Vagina (tissue), 2 donors: ENCODE data around the gene SHISA3. TPM values are rescaled to one million over a fixed set of nuclear protein-coding genes. Genes with fewer than 3 reads are reported as not detected.
"Not testable (repeated sequence)": the region's sequence is repeated elsewhere in the genome, so short reads cannot be mapped to it uniquely, and the experiment has no call there.

Source experiments
- DNase-seq, 2 donors: peaks; one replicate each; pipeline ENCODE4 v3.0.0-alpha.2; 2017; ENCODE audit errors: extremely low spot score in 2 of 2
- H3K27ac ChIP-seq: fragments of 200-600 bp; sonication (generic); one replicate; pipeline ENCODE4 v1.5.1; 2019
- H3K27me3 ChIP-seq: fragments of 200-600 bp; sonication (generic); one replicate; pipeline ENCODE4 v1.5.1; 2019
- H3K36me3 ChIP-seq, 2 donors: fragments of 200-600 bp; sonication (generic); one replicate each; pipeline ENCODE4 v1.5.1; 2017 to 2019
- H3K4me1 ChIP-seq: fragments of 200-600 bp; sonication (generic); one replicate; pipeline ENCODE4 v1.5.1; 2019
- H3K4me3 ChIP-seq, 2 donors: fragments of 200-600 bp; sonication (generic); 1 replicate in 1 of 2; 2 replicates in 1 of 2; pipeline ENCODE4 v1.5.1; 2016 to 2019
- H3K9me3 ChIP-seq: fragments of 200-600 bp; sonication (generic); one replicate; pipeline ENCODE4 v1.5.1; 2019
- POLR2A ChIP-seq, 2 donors: fragments of 450-650 bp; IDR thresholded peaks; one replicate each; pipeline ENCODE4 v1.6.1; 2017; ENCODE audit warnings: antibody characterized with exemption in 2 of 2, mild to moderate bottlenecking in 2 of 2, moderate library complexity in 2 of 2
- POLR2AphosphoS5 ChIP-seq, 2 donors: sonication (generic); formaldehyde crosslinking; IDR thresholded peaks; one replicate each; pipeline ENCODE4 v1.9.0; 2017; ENCODE audit warnings: antibody characterized with exemption in 2 of 2, mild to moderate bottlenecking in 2 of 2, low read depth in 1 of 2; ENCODE audit not compliant: insufficient read depth in 1 of 2
- intact Hi-C: fragments of 100-400 bp; cut with DNase I; formaldehyde crosslinking; loops from one replicate; pipeline ENCODE4 v1.15.1; 2023
- total RNA-seq: library from RNA; depleted of rRNA; stranded (reverse); fragments of >200 nt; gene quantifications from one replicate; pipeline ENCODE4 v1.2.3, GENCODE V29; 2016
- TF ChIP-seq, protein P1 (sequence below), 3 experiments: fragments of 450-650 bp in 2 of 3; fragments of 200-600 bp in 1 of 3; sonication (generic) in 1 of 3; IDR thresholded peaks; one replicate each; pipeline ENCODE4 v1.5.1; 2017 to 2019; ENCODE audit warnings: antibody characterized with exemption in 3 of 3, mild to moderate bottlenecking in 2 of 3, moderate library complexity in 2 of 3

Gene SHISA3
- total RNA-seq, 1 donor from 2014 or later: 4.4 TPM

- no peak for DNase-seq
- Histone ChIP-seq H3K27ac (no peak overlapping the region), H3K27me3 (no peaks in the 10 kb centered on the region), H3K9me3 (no peaks in the 10 kb centered on the region), H3K4me3 (no peak overlapping the region), H3K36me3 (no peaks in the 10 kb centered on the region), H3K4me1 (no peaks in the 10 kb centered on the region)
- intact Hi-C loops: no loop called here
- TF ChIP-seq, protein P1, sequence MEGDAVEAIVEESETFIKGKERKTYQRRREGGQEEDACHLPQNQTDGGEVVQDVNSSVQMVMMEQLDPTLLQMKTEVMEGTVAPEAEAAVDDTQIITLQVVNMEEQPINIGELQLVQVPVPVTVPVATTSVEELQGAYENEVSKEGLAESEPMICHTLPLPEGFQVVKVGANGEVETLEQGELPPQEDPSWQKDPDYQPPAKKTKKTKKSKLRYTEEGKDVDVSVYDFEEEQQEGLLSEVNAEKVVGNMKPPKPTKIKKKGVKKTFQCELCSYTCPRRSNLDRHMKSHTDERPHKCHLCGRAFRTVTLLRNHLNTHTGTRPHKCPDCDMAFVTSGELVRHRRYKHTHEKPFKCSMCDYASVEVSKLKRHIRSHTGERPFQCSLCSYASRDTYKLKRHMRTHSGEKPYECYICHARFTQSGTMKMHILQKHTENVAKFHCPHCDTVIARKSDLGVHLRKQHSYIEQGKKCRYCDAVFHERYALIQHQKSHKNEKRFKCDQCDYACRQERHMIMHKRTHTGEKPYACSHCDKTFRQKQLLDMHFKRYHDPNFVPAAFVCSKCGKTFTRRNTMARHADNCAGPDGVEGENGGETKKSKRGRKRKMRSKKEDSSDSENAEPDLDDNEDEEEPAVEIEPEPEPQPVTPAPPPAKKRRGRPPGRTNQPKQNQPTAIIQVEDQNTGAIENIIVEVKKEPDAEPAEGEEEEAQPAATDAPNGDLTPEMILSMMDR (IDR thresholded peaks at IDR 0.05): peak in 2 of 3 experiments; percentile 15 to 37
- no peak for TF ChIP-seq POLR2A (IDR thresholded peaks at IDR 0.05)
Measured at GRCh38 chr4:42371305-42372252, 25.7 kb upstream of the SHISA3 start.

- H3K4me1 ChIP-seq, H3K9me3 ChIP-seq, H3K27ac ChIP-seq, H3K36me3 ChIP-seq, H3K27me3 ChIP-seq, intact Hi-C loops, H3K4me3 ChIP-seq, DNase-seq: not testable (repeated sequence)
Measured at GRCh38 chr4:42372303-42372702, 25.0 kb upstream of the SHISA3 start.

DNA sequence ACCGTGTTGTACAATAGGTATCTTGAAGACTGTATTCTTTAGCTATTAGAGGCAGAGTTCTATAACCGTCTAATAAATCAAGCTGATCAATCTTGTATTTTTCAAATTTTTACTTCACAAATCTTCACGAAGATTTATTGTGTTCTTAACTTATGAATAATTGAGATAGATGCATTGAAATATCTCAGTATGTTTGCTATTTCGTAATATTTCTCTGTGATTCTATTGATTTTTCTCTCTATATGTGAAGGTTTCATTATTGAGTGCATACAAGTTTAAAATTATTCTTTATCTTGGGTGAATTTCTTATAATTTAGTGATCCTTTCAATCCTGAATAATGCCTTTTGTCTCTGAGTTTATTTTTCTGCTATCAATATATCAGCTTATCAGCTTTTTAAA lies 19.8 kb upstream of the SHISA3 start:
- H3K27ac ChIP-seq: no peak overlapping the region
- intact Hi-C loops: no loop called here
- no peak for DNase-seq
- TF ChIP-seq POLR2AphosphoS5 (IDR thresholded peaks at IDR 0.05; ENCODE audit: insufficient read depth in 1 of 2, low read depth in 1 of 2): no peak
- TF ChIP-seq, protein P1 (IDR thresholded peaks at IDR 0.05): no peak
- no peak for TF ChIP-seq POLR2A (IDR thresholded peaks at IDR 0.05)
- no peaks in the 10 kb centered on the region for H3K27me3 ChIP-seq
- H3K4me1 ChIP-seq: no peaks in the 10 kb centered on the region
- no peak overlapping the region for H3K4me3 ChIP-seq
- H3K9me3 ChIP-seq: no peaks in the 10 kb centered on the region
- H3K36me3 ChIP-seq: no peaks in the 10 kb centered on the region

- no peak for TF ChIP-seq POLR2A (IDR thresholded peaks at IDR 0.05)
- TF ChIP-seq, protein P1 (IDR thresholded peaks at IDR 0.05): no peak
- no peaks in the 10 kb centered on the region for H3K27me3 ChIP-seq
- H3K36me3 ChIP-seq: no peaks in the 10 kb centered on the region
- no peak overlapping the region for H3K27ac ChIP-seq
- no peaks in the 10 kb centered on the region for H3K9me3 ChIP-seq
- intact Hi-C loops: no loop called here
- H3K4me3 ChIP-seq: no peak overlapping the region
- DNase-seq: no peak
- H3K4me1 ChIP-seq: no peaks in the 10 kb centered on the region
Measured at GRCh38 chr4:42381666-42382065, 15.6 kb upstream of the SHISA3 start.

DNA sequence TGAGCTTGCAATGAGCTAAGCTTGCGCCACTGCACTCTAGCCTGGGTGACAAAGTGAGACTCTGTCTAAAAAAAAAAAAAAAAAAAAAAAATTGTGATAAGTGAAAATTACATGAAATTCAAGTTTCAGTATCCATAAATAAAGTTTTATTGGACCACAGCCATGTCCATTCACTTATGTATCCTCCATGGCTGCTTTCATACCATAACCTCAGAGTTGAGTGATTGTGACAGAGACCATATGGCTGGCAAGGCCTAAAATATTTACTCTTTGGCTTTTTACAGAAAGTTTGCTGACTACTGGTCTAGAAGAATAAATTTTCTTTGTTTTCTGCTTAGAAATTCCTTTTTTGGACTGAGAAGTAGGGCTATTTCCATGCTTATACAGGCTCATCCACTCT lies 11.8 kb upstream of the SHISA3 start:
- Histone ChIP-seq H3K27me3 (no peaks in the 10 kb centered on the region), H3K4me1 (no peaks in the 10 kb centered on the region), H3K4me3 (no peak overlapping the region), H3K27ac (no peak overlapping the region), H3K9me3 (no peaks in the 10 kb centered on the region), H3K36me3 (no peaks in the 10 kb centered on the region)
- intact Hi-C loops: no loop called here
- TF ChIP-seq POLR2A (IDR thresholded peaks at IDR 0.05) (no peak), POLR2AphosphoS5 (IDR thresholded peaks at IDR 0.05; ENCODE audit: insufficient read depth in 1 of 2, low read depth in 1 of 2) (no peak)
- TF ChIP-seq, protein P1 (IDR thresholded peaks at IDR 0.05): no peak
- no peak for DNase-seq
